H1 (cell line): ENCODE results near the gene GALNT2. TPM values are rescaled to one million over a fixed set of nuclear protein-coding genes. Genes with fewer than 3 reads are reported as not detected.
A peak's percentile ranks its signal among the peaks of the same experiment; 100 is the strongest.

Experiments
- CTCF ChIA-PET: fragments of 300-600 bp; sonication (Branson Sonifier 250); formaldehyde crosslinking; loops from one replicate; lab custom pipeline; 2021; ENCODE audit not compliant: partially characterized antibody; lab: Charles Lee
- POLR2A ChIA-PET: fragments of 300-600 bp; sonication (Branson Sonifier 250); formaldehyde crosslinking; loops from one replicate; lab custom pipeline; 2021; ENCODE audit warnings: inconsistent platforms; ENCODE audit not compliant: partially characterized antibody; lab: Charles Lee
- DNase-seq, 2 experiments: peaks; one replicate each; pipeline versions ENCODE4 v3.0.0 to v3.0.0-alpha.2; 2010 to 2022; ENCODE audit warnings: low spot score in 2 of 2, low read depth in 1 of 2, mixed read lengths in 1 of 2
- FAIRE-seq: peaks from 2 replicates; lab custom pipeline; 2011; peaks lifted over from hg19 to GRCh38; lab: Jason Lieb, UNC
- H2AFZ ChIP-seq: 2 replicates; pipeline ENCODE4 v1.8.1; 2012; ENCODE audit warnings: low read length, inconsistent platforms
- H2AK5ac ChIP-seq: 2 replicates; pipeline ENCODE4 v1.6.1; 2013; ENCODE audit warnings: low read depth, low read length
- H2BK120ac ChIP-seq: replicated peaks from 2 replicates; pipeline ENCODE3; 2013; ENCODE audit warnings: low read depth, low read length, inconsistent platforms
- H2BK12ac ChIP-seq: 2 replicates; pipeline ENCODE4 v1.6.1; 2013; ENCODE audit warnings: low read depth, low read length
- H2BK15ac ChIP-seq: 2 replicates; pipeline ENCODE4 v1.6.1; 2013; ENCODE audit warnings: low read length
- H2BK20ac ChIP-seq: 2 replicates; pipeline ENCODE4 v1.6.1; 2013; ENCODE audit warnings: low read length
- H2BK5ac ChIP-seq: 2 replicates; pipeline ENCODE4 v1.6.1; 2013; ENCODE audit warnings: low read depth, low read length
- H3K14ac ChIP-seq: 2 replicates; pipeline ENCODE4 v1.6.1; 2013; ENCODE audit warnings: inconsistent platforms; ENCODE audit not compliant: insufficient read length
- H3K18ac ChIP-seq: 2 replicates; pipeline ENCODE4 v1.6.1; 2013; ENCODE audit warnings: low read length; ENCODE audit errors: extremely low read depth
- H3K23ac ChIP-seq: 2 replicates; pipeline ENCODE4 v1.6.1; 2013; ENCODE audit warnings: inconsistent platforms; ENCODE audit not compliant: insufficient read length
- H3K23me2 ChIP-seq: 2 replicates; pipeline ENCODE4 v1.6.1; 2013; ENCODE audit warnings: low read depth, low read length
- H3K27ac ChIP-seq: 2 replicates; pipeline ENCODE4 v1.6.1; 2011; ENCODE audit warnings: low read depth, low read length, inconsistent platforms
- H3K27me3 ChIP-seq, 4 experiments: replicated peaks in 1 of 4; 1 replicate in 1 of 4; 2 replicates in 3 of 4; pipeline versions ENCODE4 v1.6.1 to v1.8.1; 2011 to 2013; ENCODE audit warnings: low read length in 3 of 4, mild to moderate bottlenecking in 3 of 4, inconsistent platforms in 2 of 4, mixed read lengths in 2 of 4, moderate library complexity in 1 of 4; ENCODE audit not compliant: control insufficient read depth in 3 of 4, insufficient read depth in 3 of 4; ENCODE audit errors: extremely low read depth in 1 of 4
- H3K36me3 ChIP-seq, 4 experiments: 2 replicates each; pipeline versions ENCODE4 v1.6.1 to v1.8.1; 2011 to 2013; ENCODE audit warnings: mild to moderate bottlenecking in 4 of 4, low read length in 3 of 4, moderate library complexity in 2 of 4, control low read depth in 1 of 4, inconsistent platforms in 1 of 4; ENCODE audit not compliant: insufficient read depth in 4 of 4, control insufficient read depth in 2 of 4
- H3K4ac ChIP-seq: replicated peaks from 2 replicates; pipeline ENCODE3; 2013; ENCODE audit warnings: low read length, low read depth, mixed read lengths, inconsistent platforms; ENCODE audit not compliant: insufficient read length
- H3K4me1 ChIP-seq, 4 experiments: replicated peaks in 1 of 4; 1 replicate in 1 of 4; 2 replicates in 3 of 4; pipeline versions ENCODE4 v1.6.1 to v1.8.1; 2011 to 2013; ENCODE audit warnings: low read length in 3 of 4, inconsistent platforms in 2 of 4, mixed read lengths in 1 of 4; ENCODE audit not compliant: insufficient read depth in 4 of 4, control insufficient read depth in 3 of 4
- H3K4me2 ChIP-seq, 2 experiments: 2 replicates each; pipeline versions ENCODE4 v1.6.1 to v1.8.1; 2011 to 2013; ENCODE audit warnings: low read depth in 2 of 2, low read length in 2 of 2, control low read depth in 1 of 2, inconsistent platforms in 1 of 2, mild to moderate bottlenecking in 1 of 2; ENCODE audit not compliant: insufficient read depth in 1 of 2
- H3K4me3 ChIP-seq, 4 experiments: fragments of 200-600, 300-600 bp in 1 of 4; sonication (generic), shearing (Covaris generic), sonication (Bioruptor Twin) in 1 of 4; 2 replicates each; pipeline versions ENCODE4 v1.5.1 to v1.8.1; 2011 to 2016; ENCODE audit warnings: low read length in 4 of 4, low read depth in 3 of 4, control low read depth in 2 of 4, inconsistent platforms in 2 of 4, mild to moderate bottlenecking in 2 of 4, mixed read lengths in 1 of 4, moderate library complexity in 1 of 4; ENCODE audit not compliant: insufficient read depth in 2 of 4; ENCODE audit errors: extremely low read depth in 1 of 4
- H3K56ac ChIP-seq: replicated peaks from 2 replicates; pipeline ENCODE3; 2013; ENCODE audit warnings: low read depth, mild to moderate bottlenecking, mixed read lengths, low read length, inconsistent platforms; ENCODE audit not compliant: insufficient read length
- H3K79me1 ChIP-seq: 2 replicates; pipeline ENCODE4 v1.6.1; 2013; ENCODE audit warnings: low read depth, low read length, control low read depth
- H3K79me2 ChIP-seq, 2 experiments: 2 replicates each; pipeline versions ENCODE4 v1.6.1 to v1.8.1; 2012 to 2013; ENCODE audit warnings: low read length in 2 of 2, mild to moderate bottlenecking in 2 of 2, inconsistent platforms in 1 of 2; ENCODE audit not compliant: insufficient read depth in 2 of 2, control insufficient read depth in 1 of 2
- H3K9ac ChIP-seq, 4 experiments: replicated peaks in 1 of 4; 1 replicate in 1 of 4; 2 replicates in 3 of 4; pipeline versions ENCODE4 v1.6.1 to v1.8.1; 2011 to 2013; ENCODE audit warnings: low read depth in 3 of 4, low read length in 3 of 4, control low read depth in 2 of 4, mild to moderate bottlenecking in 2 of 4, moderate library complexity in 2 of 4, inconsistent platforms in 1 of 4; ENCODE audit errors: extremely low read depth in 1 of 4
- H3K9me3 ChIP-seq, 2 experiments: 2 replicates each; pipeline versions ENCODE4 v1.6.1 to v1.8.1; 2012 to 2013; ENCODE audit warnings: mild to moderate bottlenecking in 2 of 2, moderate library complexity in 2 of 2, control low read depth in 1 of 2, inconsistent platforms in 1 of 2, low read depth in 1 of 2, low read length in 1 of 2, mixed read lengths in 1 of 2; ENCODE audit not compliant: insufficient read depth in 2 of 2
- H4K20me1 ChIP-seq, 2 experiments: replicated peaks in 1 of 2; 2 replicates each; pipeline versions ENCODE3 to v1.8.1; 2011 to 2013; ENCODE audit warnings: inconsistent platforms in 2 of 2, low read length in 2 of 2, mild to moderate bottlenecking in 1 of 2; ENCODE audit not compliant: insufficient read depth in 2 of 2, control insufficient read depth in 1 of 2
- H4K5ac ChIP-seq: 2 replicates; pipeline ENCODE4 v1.6.1; 2013; ENCODE audit warnings: low read length, low read depth, mixed read lengths, inconsistent platforms; ENCODE audit not compliant: insufficient read length
- H4K8ac ChIP-seq: 2 replicates; pipeline ENCODE4 v1.8.0; 2013; ENCODE audit warnings: mild to moderate bottlenecking, moderate library complexity, low read length, inconsistent platforms; ENCODE audit not compliant: insufficient read depth; ENCODE audit errors: extremely low read depth
- H4K91ac ChIP-seq: replicated peaks from 2 replicates; pipeline ENCODE3; 2013; ENCODE audit warnings: low read length, mixed read lengths, inconsistent platforms; ENCODE audit not compliant: insufficient read length
- whole genome bisulfite sequencing, 2 experiments: shearing (Covaris generic) in 1 of 2; methylation state at CpG; one replicate each; pipeline versions ENCODE4 v1.1.6 to v1.1.7; 2013 to 2015; ENCODE audit warnings: low lambda C conversion rate in 2 of 2, mixed read lengths in 2 of 2, inconsistent platforms in 1 of 2, low coverage in 1 of 2, missing lambda C conversion rate in 1 of 2; ENCODE audit not compliant: insufficient replicate concordance in 2 of 2, insufficient coverage in 1 of 2, insufficient read length in 1 of 2; ENCODE audit errors: extremely low coverage in 1 of 2, missing lambda C conversion rate in 1 of 2; 5-methylcytosine and 5-hydroxymethylcytosine counted together
- polyA plus RNA-seq, 7 experiments: library from polyadenylated mRNA; depleted of rRNA in 3 of 7; stranded (reverse) in 5 of 7; unstranded in 2 of 7; fragments of >200 nt in 5 of 7; fragments of 200-250 nt in 2 of 7; gene quantifications; 1 replicate in 5 of 7; 2 replicates in 1 of 7; 4 replicates in 1 of 7; pipeline versions ENCODE4 v1.2.1 to v1.2.3, GENCODE V29; 2011 to 2013; ENCODE audit warnings: missing spikeins in 2 of 7, mixed read lengths in 2 of 7
- total RNA-seq: library from RNA; stranded (reverse); fragmentation: NEBNext Ultra II Directional; extraction: Animal tissue kit (Norgen Biotek cat#: 25700); gene quantifications from 2 replicates; pipeline ENCODE4 v1.2.1, GENCODE V29; 2021

GALNT2 gene
- total and polyA plus RNA-seq, 2 of the 8 experiments (the other 6 are each of a cell fraction or from before 2014, with no cell fraction given), result 34.5 to 75.3 TPM

- peaks cover 5 to 10% of the 10 kb centered on the region in 2 experiments for H4K20me1 ChIP-seq
- DNase-seq (no peak), FAIRE-seq (no peak)
- no peak overlapping the region for H3K56ac ChIP-seq
- H3K23me2 ChIP-seq, result peaks cover 8% of the 10 kb centered on the region; the same call in 1 of the 2 replicates
- no peak overlapping the region for H2BK5ac ChIP-seq
- peak overlapping the region; percentile 38 to 76; a peak in 3 of 4 replicates for H3K4me2 ChIP-seq
- POLR2A ChIA-PET, result interaction anchor here (1.5 kb wide), 1 partner anchor 9 kb away, joined by 3 read pairs; no protein-coding TSS in a partner anchor
- peak overlapping the region in 3 of 4 experiments; percentile 66 to 79 (median 71); a peak in 6 of 8 replicates for H3K4me3 ChIP-seq
- no peak overlapping the region for H4K91ac ChIP-seq
- no peaks in the 10 kb centered on the region; the same call in 1 of the 2 replicates for H3K79me1 ChIP-seq
- peaks cover 5 to 31% of the 10 kb centered on the region in 2 experiments for H3K79me2 ChIP-seq
- no peak overlapping the region for H2BK12ac ChIP-seq
- no peak overlapping the region for H2BK20ac ChIP-seq
- no peak overlapping the region for H4K8ac ChIP-seq
- H3K9me3 ChIP-seq, result peaks cover 0 to 4% of the 10 kb centered on the region in 2 experiments; a peak in 1 of 4 replicates
- no peak overlapping the region for H2BK120ac ChIP-seq
- H3K18ac ChIP-seq, result no peak overlapping the region
- H3K4me1 ChIP-seq, result peaks cover 4 to 8% (median 7%) of the 10 kb centered on the region in 4 experiments; a peak in 4 of 7 replicates
- H2AK5ac ChIP-seq, result no peak overlapping the region
- no peak overlapping the region for H4K5ac ChIP-seq
- H2AFZ ChIP-seq, result no peak overlapping the region
- H3K23ac ChIP-seq, result no peak overlapping the region
- CTCF ChIA-PET, result interaction anchor here (0.7 to 1.2 kb wide), 4 partner anchors 11 to 143 kb away, joined by 3 to 5 read pairs (median 3); no protein-coding TSS in a partner anchor
- H3K36me3 ChIP-seq, result no peaks in the 10 kb centered on the region
- no peak overlapping the region for H3K4ac ChIP-seq
- H2BK15ac ChIP-seq, result no peak overlapping the region
- WGBS, 2 experiments, result 80% methylated on average over 8 of the region's 8 CpGs; no CpG with 5 or more reads in 1 of the 2 experiments
- no peak overlapping the region for H3K14ac ChIP-seq
- H3K27me3 ChIP-seq, result peaks cover 0 to 7% (median 0%) of the 10 kb centered on the region in 4 experiments; a peak in 1 of 7 replicates
- no peak overlapping the region for H3K27ac ChIP-seq
- no peak overlapping the region for H3K9ac ChIP-seq
These were observed 1.0 kb upstream of the GALNT2 start for GRCh38 chr1:230066031-230066430.
